HG03025 (cell line): ENCODE data around the gene CFAP52.
"Not testable (repeated sequence)": the region's sequence is repeated elsewhere in the genome, so short reads cannot be mapped to it uniquely, and the experiment has no call there.

Source experiments
- ATAC-seq: cut with Tn5 transposase; IDR thresholded peaks from one replicate; pipeline ENCODE4 v1.9.1; 2021; ENCODE audit warnings: mild to moderate bottlenecking, moderate library complexity; ENCODE audit not compliant: unreplicated experiment, low FRiP score

The CFAP52 gene

DNA sequence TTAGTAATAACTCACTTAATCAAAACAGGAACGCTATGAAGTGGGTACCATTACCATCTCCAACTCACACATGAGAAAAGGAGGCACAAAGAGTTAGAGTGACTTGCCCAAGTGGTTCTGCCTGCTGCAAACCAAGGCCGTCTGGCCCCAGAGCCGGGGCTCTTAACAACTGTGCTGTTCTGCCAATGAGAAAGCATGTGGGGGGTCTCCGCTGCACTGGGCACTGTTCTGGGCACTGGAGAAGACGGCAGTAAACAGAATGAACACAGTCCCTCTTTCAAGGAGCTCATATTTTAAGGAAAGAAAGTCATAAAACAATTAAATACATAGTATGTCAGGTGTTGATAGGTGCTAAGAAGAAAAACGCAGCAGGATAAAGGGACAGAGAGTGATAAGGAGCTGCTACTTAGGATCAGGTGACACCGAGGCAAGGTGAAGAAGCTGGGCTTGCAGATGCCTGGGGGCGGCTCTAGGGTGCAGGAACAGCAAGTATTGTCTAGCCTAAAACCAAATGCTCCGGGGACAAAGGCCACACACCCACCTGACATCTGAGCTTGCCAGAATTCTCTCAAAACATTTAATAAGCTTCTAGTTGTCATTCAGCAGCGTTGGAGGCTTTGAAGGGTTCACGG is 7.4 kb upstream of the CFAP52 start:
- no peak for ATAC-seq

DNA sequence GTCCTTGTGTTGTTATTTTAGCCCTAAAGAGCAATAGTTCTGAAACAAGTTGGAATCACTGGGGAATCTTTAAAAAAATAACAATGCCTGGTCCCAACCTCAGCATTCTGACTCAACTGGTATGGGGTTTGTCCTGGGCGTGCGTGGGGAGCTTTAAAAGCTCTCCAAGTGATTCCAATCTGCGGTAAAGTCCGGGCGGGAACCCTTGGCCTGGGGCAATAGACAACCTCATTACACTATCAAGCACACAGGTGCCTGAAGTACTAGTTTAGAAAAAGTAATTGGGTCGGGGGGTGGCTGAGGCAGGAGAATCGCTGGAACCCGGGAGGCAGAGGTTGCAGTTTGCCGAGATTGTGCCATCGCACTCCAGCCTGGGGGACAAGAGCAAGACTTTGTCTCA is 5.2 kb upstream of the CFAP52 start:
- ATAC-seq = no peak

DNA sequence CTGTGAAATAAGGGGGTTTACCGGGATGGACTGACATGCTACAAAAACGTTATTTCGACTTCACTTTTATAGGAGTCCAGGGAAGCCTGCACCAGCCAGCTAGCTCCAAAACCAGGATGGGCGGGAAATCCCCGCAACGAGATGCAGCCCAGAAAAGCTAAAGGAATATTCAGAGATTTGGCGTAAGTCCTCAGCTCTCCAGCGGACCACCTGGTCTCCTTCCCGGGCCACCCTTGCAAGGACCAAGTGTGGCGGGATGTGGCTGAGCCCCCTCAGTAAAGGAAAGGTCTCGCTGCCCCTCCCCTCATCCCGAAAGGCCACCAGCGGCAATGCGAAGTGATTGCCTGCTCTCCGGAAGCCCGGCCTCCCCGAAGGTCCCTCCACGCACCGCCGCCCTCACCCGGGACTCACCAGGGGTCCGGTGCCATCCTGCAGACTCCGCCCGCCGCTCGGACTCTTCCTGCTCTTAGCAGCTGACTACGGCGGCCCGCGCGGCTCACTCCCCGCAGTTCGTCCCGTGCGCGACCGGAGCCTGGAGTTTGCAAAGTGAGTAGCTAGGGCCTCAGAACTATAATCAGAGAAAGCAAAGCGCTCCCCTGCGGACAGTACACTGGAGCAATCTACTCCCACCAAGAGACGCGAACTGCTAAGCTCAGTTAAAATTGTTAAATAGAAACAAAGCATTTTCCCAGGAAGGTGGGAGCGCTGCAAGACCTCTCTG is 901 bp upstream of the CFAP52 start, which contains the start of gene STX8:
Gene STX8, minus strand, starts transcription at position 440 of the 721 bp plus-strand sequence. Its CDS starts 12 bp downstream, at position 428.
- peak; percentile 65 for ATAC-seq

DNA sequence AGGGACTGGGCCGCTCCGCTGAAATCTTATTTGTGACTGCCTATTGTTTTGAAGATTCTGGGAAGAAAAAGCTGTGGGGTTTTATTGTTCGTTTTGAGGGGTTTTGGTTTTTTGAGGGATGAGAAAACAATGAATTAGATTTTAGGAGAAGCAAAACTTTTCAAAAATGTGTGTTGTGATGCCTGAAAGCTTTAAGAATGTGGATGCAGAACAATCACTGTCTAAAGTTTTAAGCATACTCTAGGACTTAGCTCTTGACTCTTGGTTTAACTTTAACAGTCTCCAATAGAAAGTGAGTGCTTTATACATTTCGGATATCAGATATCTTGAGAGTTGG is 899 bp downstream of the CFAP52 start:
- no peak for ATAC-seq

DNA sequence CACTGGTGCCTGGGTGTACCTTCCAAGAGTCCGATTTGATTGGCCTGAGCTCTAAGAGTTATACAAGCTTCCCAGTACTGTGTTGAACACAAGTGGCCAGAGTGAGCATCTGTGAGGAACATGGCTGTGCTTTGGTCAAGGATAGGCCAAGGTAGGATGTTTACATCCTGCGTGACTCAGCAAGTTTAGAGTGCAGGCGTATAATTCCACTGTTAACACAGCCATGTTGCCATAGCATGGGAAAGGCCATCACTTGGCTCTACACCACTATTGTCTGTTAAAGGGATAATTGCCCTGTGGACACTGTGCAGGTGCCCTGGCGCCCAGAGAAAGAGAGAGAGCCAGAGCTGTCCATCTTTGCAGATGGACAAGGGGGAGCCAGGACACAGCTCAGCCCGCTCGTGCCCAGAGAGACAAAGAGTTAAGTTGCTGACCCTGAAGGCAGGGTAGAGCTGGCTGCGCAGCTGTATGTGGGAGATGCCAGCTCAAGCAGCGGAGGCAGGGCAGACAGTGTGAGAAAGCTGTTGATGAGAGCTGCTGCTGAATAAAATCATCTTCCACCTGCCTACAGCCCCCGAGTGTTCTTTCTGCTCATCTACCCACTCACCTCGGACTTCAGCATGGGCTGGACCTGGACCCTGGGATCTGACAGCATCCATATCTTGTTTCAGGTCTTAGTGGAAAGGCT is 11.7 kb downstream of the CFAP52 start:
- no peak for ATAC-seq

DNA sequence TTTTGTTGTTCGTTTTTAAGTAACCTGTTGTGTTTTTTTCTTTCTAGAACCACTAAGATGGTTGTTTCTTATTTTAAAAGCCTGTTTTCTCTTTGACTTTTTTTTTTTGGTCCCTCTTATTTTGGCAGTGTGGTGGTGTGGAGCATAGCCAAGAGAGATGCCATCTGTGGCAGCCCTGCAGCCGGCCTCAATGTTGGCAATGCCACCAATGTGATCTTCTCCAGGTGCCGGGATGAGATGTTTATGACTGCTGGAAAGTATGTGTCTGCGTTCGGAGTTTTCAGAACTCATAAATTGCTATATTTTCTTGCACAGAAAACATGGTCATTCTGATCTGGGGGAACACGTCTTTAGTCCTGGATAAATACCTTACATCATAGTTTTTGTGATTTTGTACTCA is 17.6 kb downstream of the CFAP52 start:
- no peak for ATAC-seq

DNA sequence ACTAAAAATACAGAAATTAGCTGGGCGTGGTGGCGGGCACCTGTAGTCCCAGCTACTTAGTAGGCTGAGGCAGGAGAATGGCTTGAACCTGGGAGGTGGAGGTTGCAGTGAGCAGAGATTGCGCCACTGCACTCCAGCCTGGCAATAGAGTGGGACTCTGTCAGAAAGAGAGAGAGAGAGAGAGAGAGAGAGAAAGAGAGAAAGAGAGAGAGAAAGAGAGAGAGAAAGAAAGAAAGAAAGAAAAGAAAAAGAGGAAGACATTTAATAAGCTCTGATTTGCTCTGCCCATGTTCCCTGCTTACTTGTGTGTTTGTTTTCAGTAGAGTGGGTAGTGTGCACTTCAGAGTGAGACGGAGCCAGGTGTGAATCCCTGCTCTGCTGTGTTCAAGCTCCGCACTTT is 21.2 kb downstream of the CFAP52 start:
- ATAC-seq = not testable (repeated sequence)

DNA sequence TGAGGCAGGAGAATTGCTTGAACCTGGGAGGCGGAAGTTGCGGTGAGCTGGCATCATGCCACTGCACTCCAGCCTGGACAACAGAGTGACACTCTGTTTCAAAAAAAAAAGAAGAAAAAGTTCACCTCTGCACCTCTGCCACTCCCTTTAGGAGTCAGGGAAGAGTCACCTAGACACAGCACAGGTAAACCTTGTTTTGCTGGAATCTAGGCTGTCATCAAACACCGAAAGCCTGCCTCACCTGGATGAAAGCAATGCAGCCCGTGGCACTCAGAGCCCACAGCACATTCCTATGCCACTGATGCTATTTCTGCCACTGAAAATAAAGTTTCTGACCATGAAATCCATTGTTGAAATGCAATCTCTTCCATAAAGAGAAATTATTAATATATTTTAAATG is 22.2 kb downstream of the CFAP52 start:
- no peak for ATAC-seq

DNA sequence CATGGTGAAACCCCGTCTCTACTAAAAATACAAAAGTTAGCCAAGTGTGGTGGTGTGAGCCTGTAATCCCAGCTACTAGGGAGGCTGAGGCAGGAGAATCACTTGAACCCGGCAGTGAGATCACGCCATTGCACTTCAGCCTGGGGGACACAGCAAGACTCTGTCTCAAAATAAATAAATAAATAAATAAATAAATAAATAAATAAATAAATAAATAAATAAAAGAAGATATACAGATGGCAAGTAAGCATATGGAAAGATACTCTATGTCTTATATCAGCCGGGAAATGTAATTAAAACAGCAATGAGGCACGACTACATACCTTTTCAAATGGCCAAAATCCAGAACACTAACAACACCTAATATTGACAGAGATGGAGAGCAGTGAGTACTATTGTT is 28.1 kb downstream of the CFAP52 start:
- ATAC-seq = not testable (repeated sequence)

DNA sequence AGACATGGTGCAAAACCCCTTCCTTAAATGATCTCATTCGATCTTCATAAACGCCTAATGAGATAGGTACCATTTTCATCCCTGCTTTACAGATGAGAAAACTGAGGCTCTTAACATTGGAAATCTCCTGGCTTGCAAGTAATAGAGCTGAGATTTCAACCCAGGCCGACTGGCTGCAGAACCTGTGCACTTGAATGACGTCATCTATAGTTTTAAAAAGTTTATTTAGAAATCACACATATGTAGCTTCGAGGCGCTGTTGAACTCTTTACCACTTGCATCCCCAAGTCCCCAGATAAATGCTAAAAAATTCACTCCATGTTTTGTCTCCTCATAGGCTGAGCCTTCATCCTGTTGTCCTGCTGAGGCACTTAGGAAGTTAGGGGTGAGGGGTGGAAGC is 30.0 kb downstream of the CFAP52 start:
- ATAC-seq = no peak

DNA sequence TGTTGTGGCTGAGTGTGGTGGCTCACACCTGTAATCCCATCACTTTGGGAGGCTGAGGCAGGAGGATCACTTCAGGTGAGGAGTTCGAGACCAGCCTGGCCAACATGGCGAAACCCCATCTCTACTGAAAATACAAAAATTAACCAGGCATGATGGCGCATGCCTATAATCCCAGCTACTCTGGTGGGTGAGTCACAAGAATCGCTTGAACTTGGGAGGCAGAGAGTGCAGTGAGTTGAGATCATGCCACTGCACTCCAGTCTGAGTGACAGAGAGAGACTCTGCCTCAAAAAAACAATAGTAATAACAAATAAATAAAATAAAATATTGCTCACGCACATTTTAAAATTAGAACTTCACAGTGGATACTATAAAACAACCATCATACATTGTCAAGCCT is 30.6 kb downstream of the CFAP52 start:
- ATAC-seq = not testable (repeated sequence)

DNA sequence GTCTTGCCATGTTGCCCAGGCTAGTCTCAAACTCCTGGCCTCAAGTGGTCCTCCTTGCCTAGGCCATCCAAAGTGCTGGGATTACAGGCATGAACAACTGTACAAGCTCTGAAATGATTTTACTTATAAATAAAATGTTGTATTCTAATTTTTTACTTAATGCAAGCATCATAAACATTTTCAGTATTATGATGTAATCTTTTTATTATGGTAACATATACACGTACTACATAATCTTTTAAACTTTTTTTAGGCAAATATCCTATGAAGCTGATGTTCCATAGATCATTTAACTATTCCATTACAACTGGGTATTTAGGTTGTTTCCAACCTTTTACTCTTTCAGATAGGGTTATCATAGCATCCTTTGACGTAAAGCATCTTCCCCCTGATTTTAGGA is 35.1 kb downstream of the CFAP52 start:
- ATAC-seq = no peak

DNA sequence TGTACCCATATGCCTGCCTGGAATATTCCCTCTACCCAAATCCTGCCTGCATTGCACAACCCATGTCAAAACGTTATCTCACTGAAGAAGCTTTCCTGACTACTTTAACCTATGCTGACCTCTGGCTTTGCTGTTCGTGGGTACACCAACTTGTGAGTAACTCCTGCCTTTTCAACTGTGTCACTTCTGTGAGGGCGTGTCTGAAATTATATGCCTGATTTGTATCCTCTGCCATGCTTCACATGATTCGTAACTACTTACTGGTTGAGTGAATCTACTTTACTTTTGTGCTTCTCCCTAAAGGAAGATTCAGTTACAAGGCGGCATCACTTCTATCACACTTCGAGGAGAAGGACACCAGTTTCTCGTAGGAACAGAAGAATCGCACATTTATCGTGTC is 35.6 kb downstream of the CFAP52 start:
- no peak for ATAC-seq

DNA sequence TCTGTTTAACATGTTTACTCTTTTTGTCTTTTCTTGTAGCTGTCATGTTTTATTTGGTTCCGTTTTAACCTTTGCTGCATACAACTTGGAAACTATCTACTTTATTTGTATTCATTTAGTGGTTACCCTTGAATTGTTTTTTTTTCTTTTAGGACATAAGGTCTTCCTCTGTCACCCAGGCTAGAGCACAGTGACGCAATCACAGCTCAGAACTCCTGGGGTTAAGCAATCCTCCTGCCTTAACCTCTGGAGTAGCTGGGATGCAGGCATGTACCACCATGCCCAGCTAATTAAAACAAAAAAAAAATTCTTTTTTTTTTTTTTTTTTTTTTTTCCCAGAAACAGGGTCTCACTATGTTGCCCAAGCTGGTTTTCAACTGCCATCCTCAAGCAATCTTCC is 39.0 kb downstream of the CFAP52 start:
- ATAC-seq = no peak

DNA sequence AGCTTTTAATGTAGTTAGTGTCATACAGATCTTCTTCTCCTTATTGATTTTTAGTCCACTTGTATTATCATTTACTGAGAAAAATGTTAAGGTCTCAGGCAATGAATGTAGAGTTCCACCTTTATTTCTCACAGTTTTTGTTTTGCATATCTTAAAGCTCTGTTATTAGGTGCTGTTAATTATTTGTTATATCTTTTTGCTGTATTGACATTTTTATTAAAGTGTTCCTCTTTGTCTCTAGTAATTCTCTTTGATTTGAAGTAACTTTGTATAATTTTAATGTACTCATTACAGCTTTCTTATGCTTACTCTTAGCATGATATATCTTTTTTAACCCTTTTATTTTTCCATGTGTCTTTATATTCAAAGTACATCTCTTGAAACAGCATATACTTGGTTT is 46.5 kb downstream of the CFAP52 start:
- no peak for ATAC-seq

DNA sequence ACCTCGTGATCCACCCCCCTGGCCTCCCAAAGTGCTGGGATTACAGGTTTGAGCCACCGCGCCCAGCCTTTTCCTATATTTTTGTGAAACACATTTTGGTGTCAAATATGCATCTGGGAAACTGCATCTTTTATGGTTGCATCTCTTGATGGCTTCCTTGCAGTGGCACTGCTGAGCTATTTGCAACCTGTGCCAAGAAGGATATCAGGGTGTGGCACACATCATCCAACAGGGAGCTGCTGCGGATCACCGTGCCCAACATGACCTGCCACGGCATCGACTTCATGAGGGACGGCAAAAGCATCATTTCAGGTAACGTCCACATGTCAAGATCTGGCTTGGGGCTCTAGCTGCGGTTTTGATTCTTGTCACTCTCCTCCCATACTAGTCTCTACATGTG is 52.1 kb downstream of the CFAP52 start:
- ATAC-seq = no peak

DNA sequence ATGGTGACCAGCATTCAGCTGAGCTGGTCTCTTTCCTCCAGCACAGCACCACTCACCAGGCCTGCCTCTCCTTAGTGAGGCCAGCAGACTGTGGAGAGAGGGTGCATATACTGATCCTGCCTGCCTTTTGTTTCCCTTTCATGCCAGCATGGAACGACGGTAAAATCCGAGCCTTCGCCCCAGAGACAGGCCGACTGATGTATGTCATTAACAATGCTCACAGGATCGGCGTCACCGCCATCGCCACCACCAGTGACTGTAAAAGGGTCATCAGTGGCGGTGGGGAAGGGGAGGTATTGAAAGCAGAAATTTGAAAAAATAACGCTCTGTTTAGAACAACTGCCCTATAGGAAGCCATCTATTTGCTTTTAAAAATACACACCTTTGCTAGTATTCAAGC is 56.3 kb downstream of the CFAP52 start:
- ATAC-seq = no peak

DNA sequence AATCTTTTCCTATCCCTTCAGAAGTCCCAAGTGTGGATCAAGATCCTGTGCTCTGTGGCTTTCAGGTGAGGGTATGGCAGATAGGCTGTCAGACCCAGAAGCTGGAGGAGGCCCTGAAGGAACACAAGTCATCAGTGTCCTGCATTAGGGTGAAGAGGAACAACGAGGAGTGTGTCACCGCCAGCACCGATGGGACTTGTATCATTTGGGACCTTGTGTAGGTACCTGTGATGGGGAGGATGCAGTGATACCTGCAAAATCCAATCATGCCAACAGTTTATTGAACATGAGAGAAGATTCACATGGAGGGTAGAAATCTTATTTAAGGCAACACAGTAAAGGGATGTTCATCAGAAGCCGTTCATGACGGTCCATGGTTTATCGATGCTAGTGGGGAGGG is 58.9 kb downstream of the CFAP52 start:
- ATAC-seq = no peak

DNA sequence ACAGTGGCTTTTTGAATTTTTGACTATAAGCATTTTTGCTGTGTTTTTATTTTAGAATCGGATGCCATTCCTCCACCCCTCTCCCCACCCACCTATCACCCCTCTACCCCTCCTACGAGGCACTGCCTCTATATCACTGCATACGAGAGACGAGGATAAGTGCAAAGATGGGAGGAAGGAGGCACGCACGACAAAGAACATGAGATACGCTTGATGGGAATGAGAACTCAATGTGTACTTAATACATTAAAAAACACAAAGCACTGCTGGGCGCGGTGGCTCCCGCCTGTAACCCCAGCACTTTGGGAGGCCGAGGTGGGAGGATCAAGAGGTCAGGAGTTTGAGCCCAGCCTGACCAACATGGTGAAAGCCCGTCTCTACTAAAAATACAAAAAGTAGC is 60.1 kb downstream of the CFAP52 start:
- no peak for ATAC-seq

DNA sequence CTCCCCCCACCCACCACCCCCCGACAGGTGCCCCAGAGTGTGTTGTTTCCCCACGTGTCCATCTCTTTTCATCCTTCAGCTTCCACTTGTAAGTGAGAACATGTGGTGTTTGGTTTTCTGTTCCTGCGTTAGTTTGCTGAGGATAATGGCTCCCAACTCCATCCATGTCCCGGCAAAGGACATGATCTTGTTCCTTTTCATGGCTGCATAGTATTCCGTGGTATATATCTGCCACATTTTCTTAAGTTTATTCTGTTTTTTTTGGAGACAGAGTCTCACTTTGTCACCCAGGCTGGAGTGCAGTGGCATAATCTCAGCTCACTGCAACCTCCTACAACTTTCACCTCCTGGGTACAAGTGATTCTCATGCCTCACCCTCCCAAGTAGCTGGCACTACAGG is 63.9 kb downstream of the CFAP52 start:
- ATAC-seq = not testable (repeated sequence)

DNA sequence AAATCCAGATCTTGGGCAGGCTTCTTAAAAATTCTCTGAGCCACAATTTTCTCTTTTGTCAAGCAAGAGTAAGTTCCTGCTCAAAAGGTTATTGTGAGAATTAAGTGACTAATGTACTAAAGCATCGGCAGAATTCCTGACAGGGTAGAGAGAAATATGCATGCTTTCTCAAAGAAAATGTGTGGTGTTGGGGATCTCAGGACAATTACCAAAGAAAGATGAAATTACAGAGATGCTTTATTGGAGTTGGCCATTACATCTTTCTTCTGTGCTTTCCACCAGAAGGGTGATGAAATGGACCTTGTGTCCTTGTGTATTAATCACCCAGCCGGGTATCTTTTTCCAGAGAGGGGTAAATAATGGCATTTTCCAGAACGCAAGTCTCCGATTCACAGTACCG is 67.2 kb downstream of the CFAP52 start:
- no peak for ATAC-seq
